HuH-7.5 (cell line): ENCODE measurements around the gene CTSC.
A peak's percentile ranks its signal among the peaks of the same experiment; 100 is the strongest.

Experiments
- DNase-seq: peaks from one replicate; pipeline ENCODE4 v3.0.0; 2011; ENCODE audit warnings: low spot score

The CTSC gene

GRCh38 chr11:88337181-88337986, at the start of gene CTSC:
Gene CTSC, minus strand, starts transcription at chr11:88337736. Its CDS starts 64 bp downstream, at chr11:88337672.
- DNase-seq = peak; percentile 61

GRCh38 chr11:88384669-88385005, 47.1 kb upstream of the CTSC start:
- no peak for DNase-seq

- no peak for DNase-seq
Measured at GRCh38 chr11:88384004-88384668, 46.6 kb upstream of the CTSC start.

- no peak for DNase-seq
Measured at GRCh38 chr11:88383447-88383846, 45.9 kb upstream of the CTSC start.

- no peak for DNase-seq
Measured at GRCh38 chr11:88379130-88379529, 41.6 kb upstream of the CTSC start.

- DNase-seq = no peak
Measured at GRCh38 chr11:88378422-88379066, 41.0 kb upstream of the CTSC start.

- DNase-seq = no peak
Measured at GRCh38 chr11:88377646-88378045, 40.1 kb upstream of the CTSC start.

- DNase-seq = no peak
Measured at GRCh38 chr11:88377144-88377543, 39.6 kb upstream of the CTSC start.

- no peak for DNase-seq
Measured at GRCh38 chr11:88375927-88376470, 38.5 kb upstream of the CTSC start.

GRCh38 chr11:88370782-88371181, 33.2 kb upstream of the CTSC start:
- DNase-seq = no peak

- no peak for DNase-seq
Measured at GRCh38 chr11:88367310-88367709, 29.8 kb upstream of the CTSC start.

GRCh38 chr11:88363648-88364065, 26.1 kb upstream of the CTSC start:
- no peak for DNase-seq

GRCh38 chr11:88363004-88363403, 25.5 kb upstream of the CTSC start:
- no peak for DNase-seq

GRCh38 chr11:88360141-88360540, 22.6 kb upstream of the CTSC start:
- no peak for DNase-seq

GRCh38 chr11:88359541-88359940, 22.0 kb upstream of the CTSC start:
- no peak for DNase-seq

- DNase-seq = no peak
Measured at GRCh38 chr11:88359114-88359513, 21.6 kb upstream of the CTSC start.

GRCh38 chr11:88358040-88358431, 20.5 kb upstream of the CTSC start:
- no peak for DNase-seq

GRCh38 chr11:88357323-88358039, 19.9 kb upstream of the CTSC start:
- DNase-seq = no peak

- DNase-seq = no peak
Measured at GRCh38 chr11:88355887-88356286, 18.4 kb upstream of the CTSC start.

GRCh38 chr11:88354912-88355311, 17.4 kb upstream of the CTSC start:
- DNase-seq = no peak

GRCh38 chr11:88353835-88354496, 16.4 kb upstream of the CTSC start:
- no peak for DNase-seq

GRCh38 chr11:88353386-88353785, 15.8 kb upstream of the CTSC start:
- DNase-seq = no peak
